ENCODE data around the gene TRIM24. TPM values are rescaled to one million over a fixed set of nuclear protein-coding genes. Genes with fewer than 3 reads are reported as not detected.

TRIM24 gene
- total and polyA plus RNA-seq, 2 experiments from 2014 or later = 47.8 to 63.1 TPM

DNA sequence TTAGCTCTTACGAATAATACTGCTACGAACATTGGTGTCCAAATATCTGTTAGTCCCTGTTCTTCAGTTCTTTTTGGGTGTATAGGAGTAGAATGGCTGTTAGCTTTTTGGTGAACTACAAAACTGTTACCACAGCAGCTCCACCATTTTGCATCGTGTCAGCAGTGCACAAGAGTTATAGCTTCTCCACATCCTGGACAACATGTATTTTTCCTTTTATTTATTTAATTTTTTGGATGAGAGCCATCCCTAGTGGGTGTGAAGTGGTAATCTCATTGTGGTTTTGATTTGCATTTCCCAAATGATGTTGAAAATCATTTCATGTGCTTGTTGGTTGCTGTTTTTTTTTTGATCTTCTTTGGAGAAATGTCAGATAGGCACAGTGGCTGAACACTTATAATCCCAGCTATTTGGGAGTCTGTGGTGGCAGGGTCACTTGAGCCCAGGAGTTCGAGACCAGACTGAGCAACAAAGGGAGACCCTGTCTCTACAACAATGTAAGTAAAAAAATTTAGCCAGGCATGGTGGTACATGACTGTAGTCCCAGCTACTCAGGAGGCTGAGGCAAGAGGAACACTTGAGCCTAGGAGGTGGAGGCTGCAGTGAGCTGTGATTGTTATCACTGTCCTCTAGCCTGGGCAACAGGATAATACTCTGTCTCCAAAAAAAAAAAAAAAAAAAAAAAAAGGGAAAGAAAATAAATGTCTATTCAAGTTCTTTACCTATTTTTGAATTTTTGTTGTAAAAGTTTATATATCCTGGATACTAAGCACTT, 31.7 kb downstream of the TRIM24 start:
- no peak overlapping the region for H3K27ac ChIP-seq
- no peak for TF ChIP-seq EZH2phosphoT487 (IDR thresholded peaks at IDR 0.05; ENCODE audit: low read depth, severe bottlenecking, unreplicated experiment)
- no peak for TF ChIP-seq EZH2 (IDR thresholded peaks at IDR 0.05; ENCODE audit: borderline replicate concordance)
- no peak for TF ChIP-seq CTCF (IDR thresholded peaks at IDR 0.05; ENCODE audit: poor library complexity)
- DNase-seq (ENCODE audit: low spot score) = no peak
- 98% methylated on average over 4 of the region's 4 CpGs for WGBS (ENCODE audit: low lambda C conversion rate, missing lambda C conversion rate)
- no peaks in the 10 kb centered on the region for H3K9me3 ChIP-seq (ENCODE audit: low read depth)
- peaks cover 9% of the 10 kb centered on the region for H3K4me1 ChIP-seq (ENCODE audit: insufficient read depth)
- no peaks in the 10 kb centered on the region for H3K27me3 ChIP-seq
- H2AFZ ChIP-seq = no peak overlapping the region
- no peak overlapping the region for H3K4me2 ChIP-seq
- H3K9me2 ChIP-seq (replicated peaks; ENCODE audit: insufficient read depth) = no peaks in the 10 kb centered on the region
- peaks cover 99% of the 10 kb centered on the region for H3K79me2 ChIP-seq
- no peak overlapping the region for H3K4me3 ChIP-seq
- peaks cover 88% of the 10 kb centered on the region for H4K20me1 ChIP-seq (ENCODE audit: insufficient read depth, poor library complexity, severe bottlenecking)
- H3K36me3 ChIP-seq (replicated peaks; ENCODE audit: insufficient read depth, low read depth) = no peaks in the 10 kb centered on the region

DNA sequence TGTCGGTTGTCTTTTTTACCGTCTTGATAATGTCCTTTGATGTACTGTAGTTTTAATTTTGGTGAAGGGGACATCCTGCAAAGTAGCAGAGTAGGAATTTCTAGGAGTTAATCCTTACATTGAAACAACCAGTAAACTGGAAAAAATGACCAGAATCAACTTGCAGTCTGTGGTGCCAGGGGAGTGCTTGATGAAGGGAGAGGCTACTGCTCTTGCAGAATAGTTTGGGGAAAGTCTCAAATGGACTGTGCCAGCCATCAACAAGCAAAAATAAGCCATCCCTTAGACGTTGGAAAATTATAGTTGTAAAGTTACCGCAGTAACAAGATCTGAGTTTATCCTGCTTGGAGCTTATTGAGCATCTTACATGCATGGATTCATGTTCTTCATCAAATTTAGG, 32.4 kb downstream of the TRIM24 start:
- no peak overlapping the region for H3K27ac ChIP-seq

GRCh38 chr7:138493535-138493934, 33.5 kb downstream of the TRIM24 start:
- Histone ChIP-seq H3K9me2 (replicated peaks; ENCODE audit: insufficient read depth) (no peaks in the 10 kb centered on the region), H3K4me3 (no peak overlapping the region), H3K4me1 (ENCODE audit: insufficient read depth) (peaks cover 9% of the 10 kb centered on the region), H3K27me3 (no peaks in the 10 kb centered on the region), H3K36me3 (replicated peaks; ENCODE audit: insufficient read depth, low read depth) (no peaks in the 10 kb centered on the region), H3K79me2 (peaks cover 100% of the 10 kb centered on the region), H4K20me1 (ENCODE audit: insufficient read depth, poor library complexity, severe bottlenecking) (peaks cover 85% of the 10 kb centered on the region), H2AFZ (no peak overlapping the region), H3K4me2 (no peak overlapping the region), H3K27ac (no peak overlapping the region), H3K9me3 (ENCODE audit: low read depth) (no peaks in the 10 kb centered on the region)
- WGBS (ENCODE audit: low lambda C conversion rate, missing lambda C conversion rate) = 82% methylated on average over 3 of the region's 3 CpGs
- TF ChIP-seq CTCF (IDR thresholded peaks at IDR 0.05; ENCODE audit: poor library complexity) (no peak), EZH2 (IDR thresholded peaks at IDR 0.05; ENCODE audit: borderline replicate concordance) (no peak)
- no peak for DNase-seq (ENCODE audit: low spot score)

More for the DNA sequence above, 32.4 kb downstream of the TRIM24 start:
- Histone ChIP-seq H3K36me3 (replicated peaks; ENCODE audit: insufficient read depth, low read depth) (no peaks in the 10 kb centered on the region), H3K9me2 (replicated peaks; ENCODE audit: insufficient read depth) (no peaks in the 10 kb centered on the region), H3K4me2 (no peak overlapping the region), H3K4me3 (no peak overlapping the region), H3K4me1 (ENCODE audit: insufficient read depth) (peaks cover 9% of the 10 kb centered on the region), H3K27me3 (no peaks in the 10 kb centered on the region), H4K20me1 (ENCODE audit: insufficient read depth, poor library complexity, severe bottlenecking) (peaks cover 86% of the 10 kb centered on the region), H3K9me3 (ENCODE audit: low read depth) (no peaks in the 10 kb centered on the region), H2AFZ (no peak overlapping the region), H3K79me2 (peaks cover 100% of the 10 kb centered on the region)
- 83% methylated on average over 4 of the region's 4 CpGs for WGBS (ENCODE audit: low lambda C conversion rate, missing lambda C conversion rate)
- no peak for DNase-seq (ENCODE audit: low spot score)
- TF ChIP-seq EZH2 (IDR thresholded peaks at IDR 0.05; ENCODE audit: borderline replicate concordance) (no peak), CTCF (IDR thresholded peaks at IDR 0.05; ENCODE audit: poor library complexity) (no peak), EZH2phosphoT487 (IDR thresholded peaks at IDR 0.05; ENCODE audit: low read depth, severe bottlenecking, unreplicated experiment) (no peak)

All from hepatocyte (in vitro differentiated cells).